Astrocyte (in vitro differentiated cells and primary cell): ENCODE measurements around the gene FBXW12. TPM values are rescaled to one million over a fixed set of nuclear protein-coding genes. Genes with fewer than 3 reads are reported as not detected.

Source experiments
- DNase-seq: peaks from one replicate; pipeline ENCODE4 v3.0.0-alpha.2; 2010; ENCODE audit warnings: low read depth
- FAIRE-seq: peaks from 2 replicates; lab custom pipeline; 2011; peaks lifted over from hg19 to GRCh38; lab: Jason Lieb, UNC
- H2AFZ ChIP-seq: 2 replicates; pipeline ENCODE4 v1.6.0; 2012; ENCODE audit warnings: low read depth, low read length, inconsistent platforms
- H3K27ac ChIP-seq: 2 replicates; pipeline ENCODE4 v1.5.1; 2011; ENCODE audit warnings: low read depth, low read length, inconsistent platforms
- H3K27me3 ChIP-seq: 2 replicates; pipeline ENCODE4 v1.6.0; 2011; ENCODE audit warnings: low read length, inconsistent platforms; ENCODE audit not compliant: insufficient read depth
- H3K36me3 ChIP-seq: 2 replicates; pipeline ENCODE4 v1.5.1; 2011; ENCODE audit warnings: low read length, inconsistent platforms; ENCODE audit not compliant: insufficient read depth
- H3K4me1 ChIP-seq: 2 replicates; pipeline ENCODE4 v1.5.1; 2011; ENCODE audit warnings: low read length, inconsistent platforms; ENCODE audit not compliant: insufficient read depth
- H3K4me2 ChIP-seq: 2 replicates; pipeline ENCODE4 v1.6.0; 2012; ENCODE audit warnings: low read length, inconsistent platforms
- H3K4me3 ChIP-seq: 2 replicates; pipeline ENCODE4 v1.5.1; 2011; ENCODE audit warnings: low read depth, mild to moderate bottlenecking, low read length, inconsistent platforms; ENCODE audit not compliant: insufficient read depth
- H3K79me2 ChIP-seq: 2 replicates; pipeline ENCODE4 v1.6.0; 2012; ENCODE audit warnings: mild to moderate bottlenecking, low read length, inconsistent platforms; ENCODE audit not compliant: insufficient read depth
- H3K9ac ChIP-seq: 2 replicates; pipeline ENCODE4 v1.6.0; 2012; ENCODE audit warnings: mild to moderate bottlenecking, low read length, inconsistent platforms
- H3K9me3 ChIP-seq: 2 replicates; pipeline ENCODE4 v1.5.1; 2012; ENCODE audit warnings: low read depth, mild to moderate bottlenecking, low read length, inconsistent platforms; ENCODE audit not compliant: insufficient read depth
- H4K20me1 ChIP-seq: 2 replicates; pipeline ENCODE4 v1.6.0; 2012; ENCODE audit warnings: low read length, inconsistent platforms; ENCODE audit not compliant: insufficient read depth
- H3K27ac Mint-ChIP-seq: one replicate; pipeline ENCODE4 v1.8.0; 2021; ENCODE audit warnings: mild to moderate bottlenecking, mixed read lengths; ENCODE audit not compliant: unreplicated experiment
- H3K27me3 Mint-ChIP-seq: one replicate; pipeline ENCODE4 v1.8.0; 2021; ENCODE audit warnings: low read depth, mixed read lengths; ENCODE audit not compliant: unreplicated experiment
- H3K36me3 Mint-ChIP-seq: one replicate; pipeline ENCODE4 v1.8.0; 2021; ENCODE audit warnings: low read depth, mixed read lengths; ENCODE audit not compliant: unreplicated experiment
- H3K4me1 Mint-ChIP-seq: one replicate; pipeline ENCODE4 v1.8.0; 2021; ENCODE audit warnings: low read depth, mixed read lengths; ENCODE audit not compliant: unreplicated experiment
- H3K4me3 Mint-ChIP-seq: one replicate; pipeline ENCODE4 v1.8.0; 2021; ENCODE audit warnings: mild to moderate bottlenecking, moderate library complexity, mixed read lengths; ENCODE audit not compliant: unreplicated experiment
- H3K9me3 Mint-ChIP-seq: one replicate; pipeline ENCODE4 v1.8.0; 2021; ENCODE audit warnings: mild to moderate bottlenecking, mixed read lengths; ENCODE audit not compliant: unreplicated experiment
- CTCF ChIP-seq: IDR thresholded peaks from 2 replicates; pipeline ENCODE4 v1.5.1; 2011; ENCODE audit warnings: low read depth, mild to moderate bottlenecking, inconsistent platforms, low read length, moderate library complexity; ENCODE audit not compliant: insufficient read depth
- EZH2 ChIP-seq: IDR thresholded peaks from 2 replicates; pipeline ENCODE4 v1.6.1; 2012; ENCODE audit warnings: mild to moderate bottlenecking, low read length, inconsistent platforms; ENCODE audit not compliant: insufficient read depth
- total RNA-seq: library from RNA; stranded (reverse); gene quantifications from 2 replicates; pipeline ENCODE4 v1.2.1, GENCODE V29; 2021

Gene FBXW12
- total RNA-seq, 1 donor from 2014 or later: not detected

GRCh38 chr3:48437812-48438211 lies 65.8 kb downstream of the FBXW12 start:
- FAIRE-seq: no peak

GRCh38 chr3:48439820-48440589 lies 68.0 kb downstream of the FBXW12 start, which contains the start of the genes CCDC51 and TMA7:
CCDC51 (minus strand) TSS chr3:48440119; CDS start chr3:48435128, 4,991 bp downstream.
TMA7 (plus strand) TSS chr3:48440257; CDS start chr3:48440297, 40 bp downstream.
- H3K36me3 Mint-ChIP-seq: peaks cover 8% of the 10 kb centered on the region
- H3K9me3 ChIP-seq: no peaks in the 10 kb centered on the region
- DNase-seq (peak; percentile 87), FAIRE-seq (no peak)
- H3K27me3 Mint-ChIP-seq: no peaks in the 10 kb centered on the region
- H3K4me3 Mint-ChIP-seq: peak within 1 kb of the TSS; percentile 100
- no peak for TF ChIP-seq CTCF
- no peak for TF ChIP-seq EZH2
- H3K79me2 ChIP-seq: peaks cover 35% of the 10 kb centered on the region
- H3K27me3 ChIP-seq: no peaks in the 10 kb centered on the region
- H4K20me1 ChIP-seq: peaks cover 27% of the 10 kb centered on the region
- H3K9ac ChIP-seq: peak within 1 kb of the TSS; percentile 86
- no peaks in the 10 kb centered on the region for H3K9me3 Mint-ChIP-seq
- peak within 1 kb of the TSS; percentile 99 for H2AFZ ChIP-seq
- H3K27ac Mint-ChIP-seq: peak within 1 kb of the TSS; percentile 98
- H3K4me3 ChIP-seq: peak within 1 kb of the TSS; percentile 97
- peaks cover 9% of the 10 kb centered on the region for H3K4me1 ChIP-seq
- H3K4me1 Mint-ChIP-seq: peaks cover 16% of the 10 kb centered on the region
- H3K27ac ChIP-seq: peak within 1 kb of the TSS; percentile 77
- H3K36me3 ChIP-seq: peaks cover 22% of the 10 kb centered on the region
- peak within 1 kb of the TSS; percentile 98 for H3K4me2 ChIP-seq

More at GRCh38 chr3:48437812-48438211, 65.8 kb downstream of the FBXW12 start:
- Mint-ChIP-seq H3K9me3 (no peaks in the 10 kb centered on the region), H3K27ac (no peak overlapping the region), H3K36me3 (peaks cover 7% of the 10 kb centered on the region), H3K27me3 (no peaks in the 10 kb centered on the region), H3K4me3 (peak overlapping the region; percentile 24), H3K4me1 (peaks cover 27% of the 10 kb centered on the region)
- Histone ChIP-seq H3K4me3 (no peak overlapping the region), H3K9me3 (no peaks in the 10 kb centered on the region), H3K27me3 (no peaks in the 10 kb centered on the region), H3K36me3 (peaks cover 13% of the 10 kb centered on the region), H3K4me1 (peaks cover 23% of the 10 kb centered on the region), H3K9ac (no peak overlapping the region), H3K4me2 (no peak overlapping the region), H3K27ac (no peak overlapping the region), H4K20me1 (peaks cover 19% of the 10 kb centered on the region), H3K79me2 (peaks cover 33% of the 10 kb centered on the region), H2AFZ (no peak overlapping the region)
- TF ChIP-seq EZH2: no peak
- no peak for TF ChIP-seq CTCF
- DNase-seq: no peak

DNA sequence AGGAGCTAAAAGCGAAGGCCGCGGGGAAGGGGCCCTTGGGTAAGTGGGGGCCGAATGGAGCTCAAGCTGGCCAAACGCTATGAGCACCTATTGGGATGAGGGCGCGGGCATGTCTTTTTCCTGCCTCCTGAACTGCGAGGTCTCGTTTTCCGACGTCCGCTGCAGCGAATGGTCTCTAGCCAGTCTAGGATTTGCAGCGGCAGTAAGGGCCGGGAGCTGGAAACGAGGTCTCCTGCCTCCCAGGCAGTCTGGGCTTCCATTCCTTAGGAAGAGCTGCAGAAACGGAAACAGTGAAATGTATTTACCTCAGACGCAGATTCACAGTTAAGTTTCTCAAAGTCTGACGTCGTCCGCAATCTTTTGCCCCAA lies 68.6 kb downstream of the FBXW12 start:
- peak overlapping the region; percentile 77 for H3K27ac ChIP-seq
- no peaks in the 10 kb centered on the region for H3K27me3 ChIP-seq
- TF ChIP-seq CTCF (no peak), EZH2 (no peak)
- H2AFZ ChIP-seq: peak overlapping the region; percentile 99
- Mint-ChIP-seq H3K27ac (peak overlapping the region; percentile 98), H3K9me3 (no peaks in the 10 kb centered on the region), H3K36me3 (peaks cover 9% of the 10 kb centered on the region), H3K27me3 (no peaks in the 10 kb centered on the region), H3K4me1 (peaks cover 18% of the 10 kb centered on the region), H3K4me3 (peak overlapping the region; percentile 100)
- peak overlapping the region; percentile 86 for H3K9ac ChIP-seq
- peak overlapping the region; percentile 98 for H3K4me2 ChIP-seq
- peaks cover 35% of the 10 kb centered on the region for H3K79me2 ChIP-seq
- peaks cover 9% of the 10 kb centered on the region for H3K4me1 ChIP-seq
- DNase-seq: no peak
- FAIRE-seq: no peak
- H4K20me1 ChIP-seq: peaks cover 22% of the 10 kb centered on the region
- H3K9me3 ChIP-seq: no peaks in the 10 kb centered on the region
- H3K36me3 ChIP-seq: peaks cover 22% of the 10 kb centered on the region
- peak overlapping the region; percentile 97 for H3K4me3 ChIP-seq
